GM19397 (cell line): ENCODE results near the gene SLC13A3.

Experiments
- ATAC-seq: cut with Tn5 transposase; IDR thresholded peaks from one replicate; pipeline ENCODE4 v1.9.1; 2021; ENCODE audit warnings: mild to moderate bottlenecking, moderate library complexity; ENCODE audit not compliant: unreplicated experiment

SLC13A3 gene

GRCh38 chr20:46660487-46660886, 9.2 kb upstream of the SLC13A3 start:
- ATAC-seq: no peak

GRCh38 chr20:46657618-46658017, 6.4 kb upstream of the SLC13A3 start:
- no peak for ATAC-seq

GRCh38 chr20:46657137-46657536, 5.9 kb upstream of the SLC13A3 start:
- no peak for ATAC-seq

- ATAC-seq: no peak
Observed at GRCh38 chr20:46652699-46653098, 1.4 kb upstream of the SLC13A3 start.

- no peak for ATAC-seq
Observed at GRCh38 chr20:46650575-46651090, 626 bp downstream of the SLC13A3 start.

GRCh38 chr20:46649965-46650542, 1.2 kb downstream of the SLC13A3 start:
- ATAC-seq: no peak

- no peak for ATAC-seq
Observed at GRCh38 chr20:46649650-46649949, 1.7 kb downstream of the SLC13A3 start.

GRCh38 chr20:46648903-46649649, 2.2 kb downstream of the SLC13A3 start:
- ATAC-seq: no peak

GRCh38 chr20:46647469-46647868, 3.8 kb downstream of the SLC13A3 start:
- no peak for ATAC-seq

GRCh38 chr20:46646659-46647380, 4.4 kb downstream of the SLC13A3 start:
- no peak for ATAC-seq

GRCh38 chr20:46646122-46646521, 5.1 kb downstream of the SLC13A3 start:
- ATAC-seq: no peak

- ATAC-seq: no peak
Observed at GRCh38 chr20:46644733-46645132, 6.5 kb downstream of the SLC13A3 start.

- no peak for ATAC-seq
Observed at GRCh38 chr20:46644160-46644559, 7.1 kb downstream of the SLC13A3 start.

- no peak for ATAC-seq
Observed at GRCh38 chr20:46642969-46643343, 8.3 kb downstream of the SLC13A3 start.

- no peak for ATAC-seq
Observed at GRCh38 chr20:46642265-46642968, 8.8 kb downstream of the SLC13A3 start.

GRCh38 chr20:46641424-46641823, 9.8 kb downstream of the SLC13A3 start:
- ATAC-seq: no peak

- ATAC-seq: no peak
Observed at GRCh38 chr20:46640536-46641311, 10.5 kb downstream of the SLC13A3 start.

- ATAC-seq: no peak
Observed at GRCh38 chr20:46640044-46640443, 11.2 kb downstream of the SLC13A3 start.

- no peak for ATAC-seq
Observed at GRCh38 chr20:46639587-46639986, 11.7 kb downstream of the SLC13A3 start.

GRCh38 chr20:46638898-46639274, 12.4 kb downstream of the SLC13A3 start:
- ATAC-seq: no peak
